HuH-7 (cell line): Measurements from ENCODE around the gene SCYL1.

Source experiments
- DNase-seq: peaks from one replicate; pipeline ENCODE4 v3.0.0; 2011; ENCODE audit warnings: low spot score

SCYL1 gene

DNA sequence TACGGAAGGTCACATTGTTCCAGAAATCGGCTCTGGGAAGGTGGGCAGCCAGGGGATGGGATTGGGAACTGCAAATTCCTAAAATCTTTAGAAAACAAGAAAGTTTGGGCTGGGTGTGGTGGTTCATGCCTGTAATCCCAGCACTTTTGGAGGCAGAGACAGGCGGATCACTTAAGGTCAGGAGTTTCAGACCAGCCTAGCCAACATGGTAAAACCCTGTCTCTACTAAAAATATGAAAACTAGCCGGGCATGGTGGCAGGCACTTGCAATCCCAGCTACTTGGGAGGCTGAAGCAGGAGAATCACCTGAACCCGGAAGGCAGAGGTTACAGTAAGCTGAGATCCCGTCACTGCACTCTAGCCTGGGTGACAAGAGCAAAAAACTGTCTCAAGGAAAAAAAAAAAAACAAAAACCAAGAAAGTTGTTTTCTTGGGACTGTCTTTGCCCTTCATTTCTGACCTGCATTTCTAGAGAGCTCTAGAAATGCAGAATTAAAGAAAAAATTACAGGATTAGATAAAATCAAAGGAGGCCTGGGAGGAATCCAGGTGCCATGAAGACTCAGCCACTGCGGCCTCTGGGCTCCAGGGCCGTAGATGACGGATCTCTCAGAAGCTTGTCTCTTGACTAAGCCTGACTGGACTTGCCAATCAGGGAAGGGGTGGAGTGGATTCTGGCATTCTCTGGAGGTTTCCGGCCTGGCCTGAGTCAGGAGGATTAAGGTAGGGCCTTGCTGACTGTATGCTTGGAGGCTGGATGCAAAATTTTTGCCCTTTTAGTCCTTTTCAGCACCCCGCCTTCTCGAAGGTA is 31.3 kb upstream of the SCYL1 start:
- no peak for DNase-seq

DNA sequence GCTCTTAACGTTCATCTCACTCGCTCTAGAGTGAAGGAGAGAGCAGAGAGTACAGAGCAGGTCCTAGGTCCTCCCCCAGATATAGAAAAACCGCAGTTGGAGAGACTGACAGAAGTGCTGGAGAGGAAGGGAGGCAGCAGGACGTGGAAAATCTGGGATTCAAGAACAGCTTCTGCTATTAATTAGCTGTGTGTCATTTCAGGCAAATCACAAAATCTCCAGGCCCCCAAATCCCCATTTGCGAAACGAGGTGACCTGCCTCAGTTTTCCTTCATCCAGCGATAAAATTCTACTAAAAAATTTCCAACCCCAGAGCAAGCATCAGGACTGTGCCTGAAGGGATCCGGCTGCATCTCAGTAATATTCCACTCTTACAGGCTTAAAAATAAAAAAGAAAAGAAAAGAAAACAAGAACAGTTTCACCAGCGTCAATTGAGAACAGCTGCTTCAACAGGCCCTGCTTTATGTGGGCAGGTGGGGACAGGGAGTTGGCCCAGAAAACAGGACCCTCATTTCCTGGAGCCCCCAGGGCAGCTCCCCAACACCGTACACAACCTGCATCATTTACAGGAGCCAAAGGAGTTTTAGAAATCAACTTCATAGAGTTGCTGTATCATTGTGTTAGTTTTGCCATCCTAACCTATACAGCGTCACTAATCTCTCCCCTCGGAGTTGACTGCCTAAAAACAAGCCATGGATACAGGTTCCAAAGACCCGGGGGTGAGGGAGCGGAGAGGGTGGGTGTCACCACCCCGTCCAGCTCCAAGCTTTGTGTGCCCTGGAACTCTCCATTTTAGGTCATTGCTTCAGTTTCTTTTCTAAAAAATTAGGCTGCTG is 28.4 kb upstream of the SCYL1 start:
- no peak for DNase-seq

DNA sequence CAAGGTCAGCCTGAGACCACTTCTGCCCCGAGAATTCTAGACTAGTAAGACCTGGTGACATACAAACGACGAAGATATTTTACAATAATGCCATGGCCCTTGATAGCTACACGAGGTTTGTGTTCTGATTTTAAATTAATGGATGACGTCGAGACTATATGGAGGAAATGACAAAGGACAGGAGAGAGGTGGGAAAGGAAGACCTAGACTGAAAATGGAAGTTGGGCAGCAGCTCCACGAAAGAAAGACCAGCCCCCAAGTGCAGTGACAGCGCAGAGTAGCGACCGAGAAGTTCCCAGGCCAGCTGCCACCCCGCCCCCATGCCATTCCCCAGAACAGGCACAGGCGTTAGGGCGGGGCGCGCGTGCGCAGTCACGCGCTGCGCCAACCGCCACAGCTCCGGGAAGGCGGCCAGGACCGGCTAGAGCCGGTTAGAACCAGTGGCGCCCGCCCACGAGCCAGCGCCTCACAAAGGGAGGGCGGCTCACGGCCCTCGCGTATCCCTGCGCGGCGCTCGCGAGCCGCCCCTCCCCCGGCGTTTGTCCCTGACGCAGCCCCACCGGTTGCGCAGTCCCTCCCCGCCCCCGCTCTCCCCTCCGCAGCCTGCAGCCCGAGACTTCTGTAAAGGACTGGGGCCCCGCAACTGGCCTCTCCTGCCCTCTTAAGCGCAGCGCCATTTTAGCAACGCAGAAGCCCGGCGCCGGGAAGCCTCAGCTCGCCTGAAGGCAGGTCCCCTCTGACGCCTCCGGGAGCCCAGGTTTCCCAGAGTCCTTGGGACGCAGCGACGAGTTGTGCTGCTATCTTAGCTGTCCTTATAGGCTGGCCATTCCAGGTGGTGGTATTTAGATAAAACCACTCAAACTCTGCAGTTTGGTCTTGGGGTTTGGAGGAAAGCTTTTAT is 27.5 kb upstream of the SCYL1 start:
- DNase-seq = peak; percentile 71

DNA sequence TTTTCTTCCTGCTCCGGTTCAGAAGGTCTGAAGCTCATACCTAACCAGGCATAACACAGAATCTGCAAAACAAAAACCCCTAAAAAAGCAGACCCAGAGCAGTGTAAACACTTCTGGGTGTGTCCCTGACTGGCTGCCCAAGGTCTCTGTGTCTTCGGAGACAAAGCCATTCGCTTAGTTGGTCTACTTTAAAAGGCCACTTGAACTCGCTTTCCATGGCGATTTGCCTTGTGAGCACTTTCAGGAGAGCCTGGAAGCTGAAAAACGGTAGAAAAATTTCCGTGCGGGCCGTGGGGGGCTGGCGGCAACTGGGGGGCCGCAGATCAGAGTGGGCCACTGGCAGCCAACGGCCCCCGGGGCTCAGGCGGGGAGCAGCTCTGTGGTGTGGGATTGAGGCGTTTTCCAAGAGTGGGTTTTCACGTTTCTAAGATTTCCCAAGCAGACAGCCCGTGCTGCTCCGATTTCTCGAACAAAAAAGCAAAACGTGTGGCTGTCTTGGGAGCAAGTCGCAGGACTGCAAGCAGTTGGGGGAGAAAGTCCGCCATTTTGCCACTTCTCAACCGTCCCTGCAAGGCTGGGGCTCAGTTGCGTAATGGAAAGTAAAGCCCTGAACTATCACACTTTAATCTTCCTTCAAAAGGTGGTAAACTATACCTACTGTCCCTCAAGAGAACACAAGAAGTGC is 26.7 kb upstream of the SCYL1 start:
- DNase-seq = no peak

DNA sequence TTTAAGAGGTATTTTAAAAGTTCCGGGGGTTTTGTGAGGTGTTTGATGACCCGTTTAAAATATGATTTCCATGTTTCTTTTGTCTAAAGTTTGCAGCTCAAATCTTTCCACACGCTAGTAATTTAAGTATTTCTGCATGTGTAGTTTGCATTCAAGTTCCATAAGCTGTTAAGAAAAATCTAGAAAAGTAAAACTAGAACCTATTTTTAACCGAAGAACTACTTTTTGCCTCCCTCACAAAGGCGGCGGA is 26.2 kb upstream of the SCYL1 start:
- no peak for DNase-seq

DNA sequence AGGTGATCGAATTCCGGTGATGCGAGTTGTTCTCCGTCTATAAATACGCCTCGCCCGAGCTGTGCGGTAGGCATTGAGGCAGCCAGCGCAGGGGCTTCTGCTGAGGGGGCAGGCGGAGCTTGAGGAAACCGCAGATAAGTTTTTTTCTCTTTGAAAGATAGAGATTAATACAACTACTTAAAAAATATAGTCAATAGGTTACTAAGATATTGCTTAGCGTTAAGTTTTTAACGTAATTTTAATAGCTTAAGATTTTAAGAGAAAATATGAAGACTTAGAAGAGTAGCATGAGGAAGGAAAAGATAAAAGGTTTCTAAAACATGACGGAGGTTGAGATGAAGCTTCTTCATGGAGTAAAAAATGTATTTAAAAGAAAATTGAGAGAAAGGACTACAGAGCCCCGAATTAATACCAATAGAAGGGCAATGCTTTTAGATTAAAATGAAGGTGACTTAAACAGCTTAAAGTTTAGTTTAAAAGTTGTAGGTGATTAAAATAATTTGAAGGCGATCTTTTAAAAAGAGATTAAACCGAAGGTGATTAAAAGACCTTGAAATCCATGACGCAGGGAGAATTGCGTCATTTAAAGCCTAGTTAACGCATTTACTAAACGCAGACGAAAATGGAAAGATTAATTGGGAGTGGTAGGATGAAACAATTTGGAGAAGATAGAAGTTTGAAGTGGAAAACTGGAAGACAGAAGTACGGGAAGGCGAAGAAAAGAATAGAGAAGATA is 25.7 kb upstream of the SCYL1 start, which contains the start of gene MALAT1:
Gene MALAT1, plus strand, starts transcription at position 69 of the 736 bp plus-strand sequence.
- DNase-seq = peak; percentile 45

DNA sequence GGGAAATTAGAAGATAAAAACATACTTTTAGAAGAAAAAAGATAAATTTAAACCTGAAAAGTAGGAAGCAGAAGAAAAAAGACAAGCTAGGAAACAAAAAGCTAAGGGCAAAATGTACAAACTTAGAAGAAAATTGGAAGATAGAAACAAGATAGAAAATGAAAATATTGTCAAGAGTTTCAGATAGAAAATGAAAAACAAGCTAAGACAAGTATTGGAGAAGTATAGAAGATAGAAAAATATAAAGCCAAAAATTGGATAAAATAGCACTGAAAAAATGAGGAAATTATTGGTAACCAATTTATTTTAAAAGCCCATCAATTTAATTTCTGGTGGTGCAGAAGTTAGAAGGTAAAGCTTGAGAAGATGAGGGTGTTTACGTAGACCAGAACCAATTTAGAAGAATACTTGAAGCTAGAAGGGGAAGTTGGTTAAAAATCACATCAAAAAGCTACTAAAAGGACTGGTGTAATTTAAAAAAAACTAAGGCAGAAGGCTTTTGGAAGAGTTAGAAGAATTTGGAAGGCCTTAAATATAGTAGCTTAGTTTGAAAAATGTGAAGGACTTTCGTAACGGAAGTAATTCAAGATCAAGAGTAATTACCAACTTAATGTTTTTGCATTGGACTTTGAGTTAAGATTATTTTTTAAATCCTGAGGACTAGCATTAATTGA is 25.0 kb upstream of the SCYL1 start:
- no peak for DNase-seq

DNA sequence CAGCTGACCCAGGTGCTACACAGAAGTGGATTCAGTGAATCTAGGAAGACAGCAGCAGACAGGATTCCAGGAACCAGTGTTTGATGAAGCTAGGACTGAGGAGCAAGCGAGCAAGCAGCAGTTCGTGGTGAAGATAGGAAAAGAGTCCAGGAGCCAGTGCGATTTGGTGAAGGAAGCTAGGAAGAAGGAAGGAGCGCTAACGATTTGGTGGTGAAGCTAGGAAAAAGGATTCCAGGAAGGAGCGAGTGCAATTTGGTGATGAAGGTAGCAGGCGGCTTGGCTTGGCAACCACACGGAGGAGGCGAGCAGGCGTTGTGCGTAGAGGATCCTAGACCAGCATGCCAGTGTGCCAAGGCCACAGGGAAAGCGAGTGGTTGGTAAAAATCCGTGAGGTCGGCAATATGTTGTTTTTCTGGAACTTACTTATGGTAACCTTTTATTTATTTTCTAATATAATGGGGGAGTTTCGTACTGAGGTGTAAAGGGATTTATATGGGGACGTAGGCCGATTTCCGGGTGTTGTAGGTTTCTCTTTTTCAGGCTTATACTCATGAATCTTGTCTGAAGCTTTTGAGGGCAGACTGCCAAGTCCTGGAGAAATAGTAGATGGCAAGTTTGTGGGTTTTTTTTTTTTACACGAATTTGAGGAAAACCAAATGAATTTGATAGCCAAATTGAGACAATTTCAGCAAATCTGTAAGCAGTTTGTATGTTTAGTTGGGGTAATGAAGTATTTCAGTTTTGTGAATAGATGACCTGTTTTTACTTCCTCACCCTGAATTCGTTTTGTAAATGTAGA is 24.3 kb upstream of the SCYL1 start:
- no peak for DNase-seq

DNA sequence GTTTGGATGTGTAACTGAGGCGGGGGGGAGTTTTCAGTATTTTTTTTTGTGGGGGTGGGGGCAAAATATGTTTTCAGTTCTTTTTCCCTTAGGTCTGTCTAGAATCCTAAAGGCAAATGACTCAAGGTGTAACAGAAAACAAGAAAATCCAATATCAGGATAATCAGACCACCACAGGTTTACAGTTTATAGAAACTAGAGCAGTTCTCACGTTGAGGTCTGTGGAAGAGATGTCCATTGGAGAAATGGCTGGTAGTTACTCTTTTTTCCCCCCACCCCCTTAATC is 23.8 kb upstream of the SCYL1 start:
- no peak for DNase-seq

DNA sequence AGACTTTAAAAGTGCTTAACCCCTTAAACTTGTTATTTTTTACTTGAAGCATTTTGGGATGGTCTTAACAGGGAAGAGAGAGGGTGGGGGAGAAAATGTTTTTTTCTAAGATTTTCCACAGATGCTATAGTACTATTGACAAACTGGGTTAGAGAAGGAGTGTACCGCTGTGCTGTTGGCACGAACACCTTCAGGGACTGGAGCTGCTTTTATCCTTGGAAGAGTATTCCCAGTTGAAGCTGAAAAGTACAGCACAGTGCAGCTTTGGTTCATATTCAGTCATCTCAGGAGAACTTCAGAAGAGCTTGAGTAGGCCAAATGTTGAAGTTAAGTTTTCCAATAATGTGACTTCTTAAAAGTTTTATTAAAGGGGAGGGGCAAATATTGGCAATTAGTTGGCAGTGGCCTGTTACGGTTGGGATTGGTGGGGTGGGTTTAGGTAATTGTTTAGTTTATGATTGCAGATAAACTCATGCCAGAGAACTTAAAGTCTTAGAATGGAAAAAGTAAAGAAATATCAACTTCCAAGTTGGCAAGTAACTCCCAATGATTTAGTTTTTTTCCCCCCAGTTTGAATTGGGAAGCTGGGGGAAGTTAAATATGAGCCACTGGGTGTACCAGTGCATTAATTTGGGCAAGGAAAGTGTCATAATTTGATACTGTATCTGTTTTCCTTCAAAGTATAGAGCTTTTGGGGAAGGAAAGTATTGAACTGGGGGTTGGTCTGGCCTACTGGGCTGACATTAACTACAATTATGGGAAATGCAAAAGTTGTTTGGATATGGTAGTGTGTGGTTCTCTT is 23.2 kb upstream of the SCYL1 start:
- no peak for DNase-seq

DNA sequence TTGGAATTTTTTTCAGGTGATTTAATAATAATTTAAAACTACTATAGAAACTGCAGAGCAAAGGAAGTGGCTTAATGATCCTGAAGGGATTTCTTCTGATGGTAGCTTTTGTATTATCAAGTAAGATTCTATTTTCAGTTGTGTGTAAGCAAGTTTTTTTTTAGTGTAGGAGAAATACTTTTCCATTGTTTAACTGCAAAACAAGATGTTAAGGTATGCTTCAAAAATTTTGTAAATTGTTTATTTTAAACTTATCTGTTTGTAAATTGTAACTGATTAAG is 22.7 kb upstream of the SCYL1 start:
- DNase-seq = no peak

DNA sequence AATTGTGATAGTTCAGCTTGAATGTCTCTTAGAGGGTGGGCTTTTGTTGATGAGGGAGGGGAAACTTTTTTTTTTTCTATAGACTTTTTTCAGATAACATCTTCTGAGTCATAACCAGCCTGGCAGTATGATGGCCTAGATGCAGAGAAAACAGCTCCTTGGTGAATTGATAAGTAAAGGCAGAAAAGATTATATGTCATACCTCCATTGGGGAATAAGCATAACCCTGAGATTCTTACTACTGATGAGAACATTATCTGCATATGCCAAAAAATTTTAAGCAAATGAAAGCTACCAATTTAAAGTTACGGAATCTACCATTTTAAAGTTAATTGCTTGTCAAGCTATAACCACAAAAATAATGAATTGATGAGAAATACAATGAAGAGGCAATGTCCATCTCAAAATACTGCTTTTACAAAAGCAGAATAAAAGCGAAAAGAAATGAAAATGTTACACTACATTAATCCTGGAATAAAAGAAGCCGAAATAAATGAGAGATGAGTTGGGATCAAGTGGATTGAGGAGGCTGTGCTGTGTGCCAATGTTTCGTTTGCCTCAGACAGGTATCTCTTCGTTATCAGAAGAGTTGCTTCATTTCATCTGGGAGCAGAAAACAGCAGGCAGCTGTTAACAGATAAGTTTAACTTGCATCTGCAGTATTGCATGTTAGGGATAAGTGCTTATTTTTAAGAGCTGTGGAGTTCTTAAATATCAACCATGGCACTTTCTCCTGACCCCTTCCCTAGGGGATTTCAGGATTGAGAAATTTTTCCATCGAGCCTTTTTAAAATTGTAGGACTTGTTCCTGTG is 22.1 kb upstream of the SCYL1 start:
- no peak for DNase-seq

DNA sequence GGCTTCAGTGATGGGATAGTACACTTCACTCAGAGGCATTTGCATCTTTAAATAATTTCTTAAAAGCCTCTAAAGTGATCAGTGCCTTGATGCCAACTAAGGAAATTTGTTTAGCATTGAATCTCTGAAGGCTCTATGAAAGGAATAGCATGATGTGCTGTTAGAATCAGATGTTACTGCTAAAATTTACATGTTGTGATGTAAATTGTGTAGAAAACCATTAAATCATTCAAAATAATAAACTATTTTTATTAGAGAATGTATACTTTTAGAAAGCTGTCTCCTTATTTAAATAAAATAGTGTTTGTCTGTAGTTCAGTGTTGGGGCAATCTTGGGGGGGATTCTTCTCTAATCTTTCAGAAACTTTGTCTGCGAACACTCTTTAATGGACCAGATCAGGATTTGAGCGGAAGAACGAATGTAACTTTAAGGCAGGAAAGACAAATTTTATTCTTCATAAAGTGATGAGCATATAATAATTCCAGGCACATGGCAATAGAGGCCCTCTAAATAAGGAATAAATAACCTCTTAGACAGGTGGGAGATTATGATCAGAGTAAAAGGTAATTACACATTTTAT is 21.4 kb upstream of the SCYL1 start:
- DNase-seq = no peak

DNA sequence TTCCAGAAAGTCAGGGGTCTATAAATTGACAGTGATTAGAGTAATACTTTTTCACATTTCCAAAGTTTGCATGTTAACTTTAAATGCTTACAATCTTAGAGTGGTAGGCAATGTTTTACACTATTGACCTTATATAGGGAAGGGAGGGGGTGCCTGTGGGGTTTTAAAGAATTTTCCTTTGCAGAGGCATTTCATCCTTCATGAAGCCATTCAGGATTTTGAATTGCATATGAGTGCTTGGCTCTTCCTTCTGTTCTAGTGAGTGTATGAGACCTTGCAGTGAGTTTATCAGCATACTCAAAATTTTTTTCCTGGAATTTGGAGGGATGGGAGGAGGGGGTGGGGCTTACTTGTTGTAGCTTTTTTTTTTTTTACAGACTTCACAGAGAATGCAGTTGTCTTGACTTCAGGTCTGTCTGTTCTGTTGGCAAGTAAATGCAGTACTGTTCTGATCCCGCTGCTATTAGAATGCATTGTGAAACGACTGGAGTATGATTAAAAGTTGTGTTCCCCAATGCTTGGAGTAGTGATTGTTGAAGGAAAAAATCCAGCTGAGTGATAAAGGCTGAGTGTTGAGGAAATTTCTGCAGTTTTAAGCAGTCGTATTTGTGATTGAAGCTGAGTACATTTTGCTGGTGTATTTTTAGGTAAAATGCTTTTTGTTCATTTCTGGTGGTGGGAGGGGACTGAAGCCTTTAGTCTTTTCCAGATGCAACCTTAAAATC is 20.8 kb upstream of the SCYL1 start:
- no peak for DNase-seq

DNA sequence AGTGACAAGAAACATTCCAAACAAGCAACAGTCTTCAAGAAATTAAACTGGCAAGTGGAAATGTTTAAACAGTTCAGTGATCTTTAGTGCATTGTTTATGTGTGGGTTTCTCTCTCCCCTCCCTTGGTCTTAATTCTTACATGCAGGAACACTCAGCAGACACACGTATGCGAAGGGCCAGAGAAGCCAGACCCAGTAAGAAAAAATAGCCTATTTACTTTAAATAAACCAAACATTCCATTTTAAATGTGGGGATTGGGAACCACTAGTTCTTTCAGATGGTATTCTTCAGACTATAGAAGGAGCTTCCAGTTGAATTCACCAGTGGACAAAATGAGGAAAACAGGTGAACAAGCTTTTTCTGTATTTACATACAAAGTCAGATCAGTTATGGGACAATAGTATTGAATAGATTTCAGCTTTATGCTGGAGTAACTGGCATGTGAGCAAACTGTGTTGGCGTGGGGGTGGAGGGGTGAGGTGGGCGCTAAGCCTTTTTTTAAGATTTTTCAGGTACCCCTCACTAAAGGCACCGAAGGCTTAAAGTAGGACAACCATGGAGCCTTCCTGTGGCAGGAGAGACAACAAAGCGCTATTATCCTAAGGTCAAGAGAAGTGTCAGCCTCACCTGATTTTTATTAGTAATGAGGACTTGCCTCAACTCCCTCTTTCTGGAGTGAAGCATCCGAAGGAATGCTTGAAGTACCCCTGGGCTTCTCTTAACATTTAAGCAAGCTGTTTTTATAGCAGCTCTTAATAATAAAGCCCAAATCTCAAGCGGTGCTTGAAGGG is 20.0 kb upstream of the SCYL1 start:
- DNase-seq = no peak

DNA sequence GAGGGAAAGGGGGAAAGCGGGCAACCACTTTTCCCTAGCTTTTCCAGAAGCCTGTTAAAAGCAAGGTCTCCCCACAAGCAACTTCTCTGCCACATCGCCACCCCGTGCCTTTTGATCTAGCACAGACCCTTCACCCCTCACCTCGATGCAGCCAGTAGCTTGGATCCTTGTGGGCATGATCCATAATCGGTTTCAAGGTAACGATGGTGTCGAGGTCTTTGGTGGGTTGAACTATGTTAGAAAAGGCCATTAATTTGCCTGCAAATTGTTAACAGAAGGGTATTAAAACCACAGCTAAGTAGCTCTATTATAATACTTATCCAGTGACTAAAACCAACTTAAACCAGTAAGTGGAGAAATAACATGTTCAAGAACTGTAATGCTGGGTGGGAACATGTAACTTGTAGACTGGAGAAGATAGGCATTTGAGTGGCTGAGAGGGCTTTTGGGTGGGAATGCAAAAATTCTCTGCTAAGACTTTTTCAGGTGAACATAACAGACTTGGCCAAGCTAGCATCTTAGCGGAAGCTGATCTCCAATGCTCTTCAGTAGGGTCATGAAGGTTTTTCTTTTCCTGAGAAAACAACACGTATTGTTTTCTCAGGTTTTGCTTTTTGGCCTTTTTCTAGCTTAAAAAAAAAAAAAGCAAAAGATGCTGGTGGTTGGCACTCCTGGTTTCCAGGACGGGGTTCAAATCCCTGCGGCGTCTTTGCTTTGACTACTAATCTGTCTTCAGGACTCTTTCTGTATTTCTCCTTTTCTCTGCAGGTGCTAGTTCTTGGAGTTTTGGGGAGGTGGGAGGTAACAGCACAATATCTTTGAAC is 19.2 kb upstream of the SCYL1 start:
- no peak for DNase-seq
